Kidney (tissue), 14 donors: ENCODE data around the gene FXYD4. TPM values are rescaled to one million over a fixed set of nuclear protein-coding genes. Genes with fewer than 3 reads are reported as not detected.

Source experiments
- DNase-seq, 5 donors: peaks; one replicate each; pipeline ENCODE4 v3.0.0-alpha.2; 2013 to 2020
- FAIRE-seq: peaks from 2 replicates; lab custom pipeline; 2012; peaks lifted over from hg19 to GRCh38; lab: Jason Lieb, UNC
- H3K27ac ChIP-seq, 2 donors: one replicate each; pipeline ENCODE4 v1.7.0; 2013; ENCODE audit warnings: low read depth in 2 of 2, low read length in 2 of 2, inconsistent platforms in 1 of 2
- H3K27me3 ChIP-seq: one replicate; pipeline ENCODE4 v1.7.1; 2013; ENCODE audit warnings: low read length, inconsistent platforms; ENCODE audit not compliant: control insufficient read depth, insufficient read depth
- H3K36me3 ChIP-seq, 3 donors: one replicate each; pipeline versions ENCODE4 v1.7.0 to v1.7.1; 2013; ENCODE audit warnings: low read length in 3 of 3, control low read depth in 1 of 3, inconsistent platforms in 1 of 3; ENCODE audit not compliant: insufficient read depth in 3 of 3, control insufficient read depth in 2 of 3
- H3K4me1 ChIP-seq, 3 donors: one replicate each; pipeline versions ENCODE4 v1.7.0 to v1.7.1; 2013; ENCODE audit warnings: low read length in 3 of 3, inconsistent platforms in 1 of 3, low read depth in 1 of 3; ENCODE audit not compliant: control insufficient read depth in 2 of 3, insufficient read depth in 2 of 3
- H3K4me3 ChIP-seq, 3 donors: one replicate each; pipeline versions ENCODE4 v1.7.0 to v1.8.1; 2013; ENCODE audit warnings: low read length in 3 of 3, control low read depth in 1 of 3, inconsistent platforms in 1 of 3
- H3K9ac ChIP-seq, 3 donors: one replicate each; pipeline versions ENCODE4 v1.7.0 to v1.7.1; 2013; ENCODE audit warnings: low read length in 3 of 3, control low read depth in 1 of 3, inconsistent platforms in 1 of 3
- H3K9me3 ChIP-seq, 3 donors: one replicate each; pipeline versions ENCODE4 v1.7.0 to v1.7.1; 2013; ENCODE audit warnings: low read length in 3 of 3, control low read depth in 1 of 3, inconsistent platforms in 1 of 3; ENCODE audit not compliant: control insufficient read depth in 2 of 3, insufficient read depth in 1 of 3
- CTCF ChIP-seq: IDR thresholded peaks from 3 replicates; pipeline ENCODE4 v1.5.1; 2012; ENCODE audit warnings: mild to moderate bottlenecking, moderate library complexity, borderline replicate concordance; ENCODE audit not compliant: insufficient read depth; ENCODE audit errors: extremely low read depth
- intact Hi-C: fragments of 100-400 bp; cut with DNase I; formaldehyde crosslinking; loops from one replicate; pipeline ENCODE4 v1.11.1; 2022
- polyA plus RNA-seq: library from polyadenylated mRNA; stranded (reverse); fragments of 350-450 nt; fragmentation: Illumina TruSeq; extraction: RNeasy Lipid Tissue Mini Kit (QIAGEN cat#74804); gene quantifications from one replicate; pipeline ENCODE4 v1.2.3, GENCODE V29; 2014; ENCODE audit warnings: low read depth, low replicate concordance; ENCODE audit not compliant: insufficient read depth
- total RNA-seq: library from RNA; stranded (reverse); fragmentation: NEBNext Ultra II Directional; extraction: Animal tissue kit (Norgen Biotek cat#: 25700); gene quantifications from one replicate; pipeline ENCODE4 v1.2.1, GENCODE V29; 2021
- donor health status: control.
- donor health status: control.
- donor health status: control.
- donor health status: control.
- donor health status: control.
- donor health status: DM: yes; HTN: yes; CAD: no.
- donor health status: Normal renal cell carcinoma (clear cell type).

The FXYD4 gene
- total and polyA plus RNA-seq, 2 donors from 2014 or later: 109 to 392 TPM

GRCh38 chr10:43399320-43400310 lies 28.2 kb downstream of the FXYD4 start:
- Histone ChIP-seq H3K9ac (no peak overlapping the region), H3K9me3 (no peaks in the 10 kb centered on the region), H3K36me3 (peaks cover 0 to 5% (median 0%) of the 10 kb centered on the region in 3 donors), H3K4me1 (peaks cover 0 to 27% (median 8%) of the 10 kb centered on the region in 3 donors), H3K27ac (no peak overlapping the region), H3K27me3 (no peaks in the 10 kb centered on the region), H3K4me3 (no peak overlapping the region)
- TF ChIP-seq CTCF: no peak
- FAIRE-seq (no peak), DNase-seq (no peak)
- intact Hi-C loops: no loop called here

GRCh38 chr10:43401627-43402026 lies 30.2 kb downstream of the FXYD4 start:
- no peak overlapping the region for H3K27ac ChIP-seq
- FAIRE-seq (no peak), DNase-seq (peak in 1 of 5 donors; percentile 23)
- no peaks in the 10 kb centered on the region for H3K9me3 ChIP-seq
- peaks cover 0 to 22% (median 18%) of the 10 kb centered on the region in 3 donors for H3K4me1 ChIP-seq
- H3K27me3 ChIP-seq: no peaks in the 10 kb centered on the region
- no peak for TF ChIP-seq CTCF
- peaks cover 0 to 3% (median 0%) of the 10 kb centered on the region in 3 donors for H3K36me3 ChIP-seq
- intact Hi-C loops: no loop called here
- H3K4me3 ChIP-seq: no peak overlapping the region
- no peak overlapping the region for H3K9ac ChIP-seq

GRCh38 chr10:43402176-43402575 lies 30.7 kb downstream of the FXYD4 start:
- Histone ChIP-seq H3K9ac (no peak overlapping the region), H3K36me3 (peaks cover 0 to 3% (median 0%) of the 10 kb centered on the region in 3 donors), H3K4me3 (no peak overlapping the region), H3K27ac (no peak overlapping the region), H3K9me3 (no peaks in the 10 kb centered on the region), H3K4me1 (peaks cover 0 to 22% (median 18%) of the 10 kb centered on the region in 3 donors), H3K27me3 (no peaks in the 10 kb centered on the region)
- no peak for DNase-seq
- intact Hi-C loops: no loop called here
- no peak for FAIRE-seq
- TF ChIP-seq CTCF: no peak
